IPS-18a (cell line): ENCODE measurements around the gene CDH22.

ENCODE experiments used
- H3K27ac ChIP-seq: one replicate; pipeline ENCODE4 v1.5.1; 2013; ENCODE audit warnings: low read length
- H3K27me3 ChIP-seq: one replicate; pipeline ENCODE4 v1.6.1; 2013; ENCODE audit warnings: mild to moderate bottlenecking, low read length; ENCODE audit not compliant: control insufficient read depth, insufficient read depth
- H3K36me3 ChIP-seq: one replicate; pipeline ENCODE4 v1.6.1; 2013; ENCODE audit warnings: low read depth, low read length; ENCODE audit not compliant: control insufficient read depth
- H3K4me1 ChIP-seq: one replicate; pipeline ENCODE4 v1.6.1; 2013; ENCODE audit warnings: low read depth, low read length; ENCODE audit not compliant: control insufficient read depth
- H3K4me3 ChIP-seq: one replicate; pipeline ENCODE4 v1.5.1; 2013; ENCODE audit warnings: low read length
- H3K9ac ChIP-seq: one replicate; pipeline ENCODE4 v1.6.1; 2013; ENCODE audit warnings: mild to moderate bottlenecking, low read length, moderate library complexity
- H3K9me3 ChIP-seq: one replicate; pipeline ENCODE4 v1.6.1; 2013; ENCODE audit warnings: low read depth, low read length; ENCODE audit not compliant: control insufficient read depth

The CDH22 gene

DNA sequence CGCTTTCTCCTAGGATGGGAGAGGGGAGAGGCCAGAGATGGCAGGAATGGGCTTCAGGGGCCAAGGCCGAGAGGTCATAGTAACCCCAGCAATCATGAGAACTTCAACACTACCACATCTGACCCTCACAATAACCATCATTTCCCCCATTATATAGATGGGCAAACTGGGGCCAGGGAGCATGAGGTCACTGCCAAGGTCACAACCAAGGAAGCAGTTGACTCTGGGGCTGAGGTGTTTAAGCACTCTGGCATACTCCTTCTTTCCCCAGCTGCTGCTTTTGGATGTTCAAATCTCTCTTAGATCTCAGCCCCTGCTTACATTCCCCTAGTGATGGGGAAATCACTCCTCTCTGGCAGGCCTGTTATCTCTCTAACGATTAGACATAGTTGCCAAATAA, 39.6 kb downstream of the CDH22 start:
- Histone ChIP-seq H3K9ac (no peak overlapping the region), H3K27ac (no peak overlapping the region), H3K4me1 (no peaks in the 10 kb centered on the region), H3K4me3 (no peak overlapping the region), H3K9me3 (no peaks in the 10 kb centered on the region), H3K36me3 (no peaks in the 10 kb centered on the region), H3K27me3 (no peaks in the 10 kb centered on the region)

DNA sequence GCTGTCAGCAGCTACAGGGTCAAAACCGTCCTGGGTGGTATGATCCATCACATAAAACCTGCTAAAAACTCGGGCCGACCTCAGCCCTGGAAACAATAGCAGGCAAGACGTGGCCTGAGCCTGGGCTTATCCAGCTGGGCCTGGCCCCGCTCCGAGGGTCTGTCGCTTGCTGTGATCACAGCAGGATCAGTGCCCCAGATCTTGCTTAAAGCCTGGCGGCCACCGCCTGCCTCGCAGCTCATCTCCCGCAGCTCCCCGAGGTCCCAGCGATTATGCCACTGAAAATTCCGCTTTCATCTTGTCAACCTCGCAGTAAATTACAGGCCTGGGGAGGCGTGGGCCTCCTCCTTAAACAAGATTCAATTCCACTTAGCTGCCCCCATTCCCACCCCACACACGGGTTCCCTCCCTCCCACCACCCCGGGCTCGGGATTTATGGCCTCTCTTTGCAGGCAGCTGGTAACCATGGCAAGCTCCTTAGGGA, 40.1 kb downstream of the CDH22 start:
- Histone ChIP-seq H3K9me3 (no peaks in the 10 kb centered on the region), H3K27me3 (no peaks in the 10 kb centered on the region), H3K4me3 (no peak overlapping the region), H3K27ac (no peak overlapping the region), H3K36me3 (no peaks in the 10 kb centered on the region), H3K9ac (no peak overlapping the region), H3K4me1 (no peaks in the 10 kb centered on the region)

DNA sequence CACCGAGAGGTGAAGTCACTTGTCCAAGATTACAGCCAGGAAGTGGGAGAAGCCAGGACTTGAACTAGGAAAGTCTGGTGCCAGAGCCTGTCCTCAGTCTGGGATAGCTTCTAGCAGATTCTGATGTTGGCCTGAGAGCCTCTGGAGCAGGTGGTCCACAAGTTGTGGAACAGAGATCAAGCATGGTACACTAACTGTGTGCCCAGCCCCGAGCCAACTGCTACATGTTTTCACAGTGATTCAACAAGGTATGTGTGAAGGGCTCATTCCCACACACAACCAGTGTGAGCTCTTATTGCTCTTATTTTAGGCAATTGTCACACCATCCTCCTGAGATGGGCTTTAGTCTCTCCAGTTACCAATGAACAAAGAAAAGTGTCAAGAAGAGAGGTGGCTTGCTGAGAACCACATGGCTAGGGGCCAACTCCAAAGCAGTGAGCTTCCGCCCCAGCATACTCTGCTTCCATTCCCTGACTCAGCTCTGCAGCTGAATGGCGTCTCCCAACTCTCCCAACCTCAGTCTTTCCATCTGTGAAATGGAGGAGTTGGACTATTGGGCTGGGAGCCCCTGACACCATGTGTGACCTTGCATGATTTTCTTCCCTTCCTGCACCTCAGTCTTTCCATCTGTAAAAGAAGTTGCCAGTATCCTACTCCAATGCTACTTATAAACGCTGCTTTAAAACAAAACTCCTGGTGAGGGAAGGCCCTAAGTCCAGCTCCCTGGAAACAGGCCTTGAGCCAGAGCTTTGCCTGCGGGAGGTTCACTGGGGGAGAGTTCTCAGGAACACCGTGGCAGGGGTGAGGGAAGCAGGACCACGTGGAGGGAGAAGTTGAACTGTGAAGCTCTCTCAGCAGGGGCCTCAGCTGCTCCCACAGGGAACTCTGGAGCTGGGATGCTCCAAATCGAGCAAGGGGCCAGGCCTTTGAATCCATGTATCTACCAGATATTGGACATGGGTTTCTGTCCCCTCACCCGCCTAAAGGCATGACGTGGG, 40.9 kb downstream of the CDH22 start:
- no peaks in the 10 kb centered on the region for H3K9me3 ChIP-seq
- H3K27me3 ChIP-seq, result no peaks in the 10 kb centered on the region
- no peaks in the 10 kb centered on the region for H3K4me1 ChIP-seq
- H3K9ac ChIP-seq, result no peak overlapping the region
- no peaks in the 10 kb centered on the region for H3K36me3 ChIP-seq
- no peak overlapping the region for H3K27ac ChIP-seq
- no peak overlapping the region for H3K4me3 ChIP-seq

GRCh38 chr20:46265539-46265938, 42.8 kb downstream of the CDH22 start:
- Histone ChIP-seq H3K27ac (no peak overlapping the region), H3K9me3 (no peaks in the 10 kb centered on the region), H3K4me3 (no peak overlapping the region), H3K4me1 (no peaks in the 10 kb centered on the region), H3K9ac (no peak overlapping the region), H3K36me3 (no peaks in the 10 kb centered on the region), H3K27me3 (no peaks in the 10 kb centered on the region)

- no peaks in the 10 kb centered on the region for H3K27me3 ChIP-seq
- H3K4me1 ChIP-seq, result no peaks in the 10 kb centered on the region
- H3K27ac ChIP-seq, result no peak overlapping the region
- no peak overlapping the region for H3K9ac ChIP-seq
- H3K4me3 ChIP-seq, result no peak overlapping the region
- no peaks in the 10 kb centered on the region for H3K9me3 ChIP-seq
- H3K36me3 ChIP-seq, result no peaks in the 10 kb centered on the region
Measured at GRCh38 chr20:46264391-46265266, 43.7 kb downstream of the CDH22 start.

DNA sequence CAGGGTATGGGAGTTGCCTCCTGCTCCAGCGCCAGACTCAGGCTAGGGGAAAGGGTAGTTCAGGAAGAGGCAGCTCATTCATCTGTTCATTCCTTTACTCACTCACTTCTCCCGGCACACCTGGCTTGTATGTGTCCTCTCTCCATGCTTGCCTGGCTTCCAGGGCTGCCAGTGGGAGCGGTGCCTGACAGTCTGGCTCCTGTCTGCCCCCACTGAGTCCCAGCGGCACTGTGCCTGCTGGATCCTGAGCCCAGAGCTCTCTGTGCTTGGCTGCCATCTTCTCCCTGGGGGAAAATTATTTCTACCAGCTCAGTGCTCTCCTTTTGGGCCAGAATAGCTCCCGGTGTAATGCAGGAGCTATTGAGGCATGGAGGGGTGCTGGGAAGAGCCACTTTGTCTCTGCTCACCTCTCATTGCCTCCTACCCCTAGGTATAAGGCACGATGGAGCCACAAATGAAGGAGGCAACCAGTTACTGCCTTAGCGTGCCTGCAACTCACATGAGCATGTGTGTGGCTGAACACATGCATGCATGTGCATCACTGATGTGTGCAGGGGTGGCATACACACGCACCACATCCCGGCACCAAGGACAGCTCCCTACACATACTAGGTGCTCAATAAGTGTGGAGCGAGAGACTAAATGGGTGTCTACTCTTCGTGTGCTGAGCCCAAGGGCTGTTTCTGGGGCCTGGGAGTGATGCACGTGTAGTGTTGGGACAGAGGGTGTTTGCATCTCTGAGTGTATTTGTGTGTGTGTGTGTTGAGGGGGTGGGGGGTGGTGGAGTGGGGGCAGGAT, 46.6 kb downstream of the CDH22 start:
- Histone ChIP-seq H3K9me3 (no peaks in the 10 kb centered on the region), H3K36me3 (no peaks in the 10 kb centered on the region), H3K4me1 (no peaks in the 10 kb centered on the region), H3K27me3 (no peaks in the 10 kb centered on the region), H3K27ac (no peak overlapping the region), H3K4me3 (no peak overlapping the region), H3K9ac (no peak overlapping the region)

GRCh38 chr20:46260936-46261454, 47.3 kb downstream of the CDH22 start:
- Histone ChIP-seq H3K27me3 (no peaks in the 10 kb centered on the region), H3K27ac (no peak overlapping the region), H3K4me3 (no peak overlapping the region), H3K9me3 (no peaks in the 10 kb centered on the region), H3K4me1 (no peaks in the 10 kb centered on the region), H3K36me3 (no peaks in the 10 kb centered on the region), H3K9ac (no peak overlapping the region)

GRCh38 chr20:46260480-46260879, 47.8 kb downstream of the CDH22 start:
- no peaks in the 10 kb centered on the region for H3K9me3 ChIP-seq
- H3K4me1 ChIP-seq, result no peaks in the 10 kb centered on the region
- H3K27me3 ChIP-seq, result no peaks in the 10 kb centered on the region
- no peak overlapping the region for H3K9ac ChIP-seq
- no peak overlapping the region for H3K4me3 ChIP-seq
- no peaks in the 10 kb centered on the region for H3K36me3 ChIP-seq
- no peak overlapping the region for H3K27ac ChIP-seq

- Histone ChIP-seq H3K27me3 (no peaks in the 10 kb centered on the region), H3K9me3 (no peaks in the 10 kb centered on the region), H3K36me3 (no peaks in the 10 kb centered on the region), H3K4me1 (no peaks in the 10 kb centered on the region), H3K9ac (no peak overlapping the region), H3K4me3 (no peak overlapping the region), H3K27ac (no peak overlapping the region)
Measured at GRCh38 chr20:46259260-46259859, 48.9 kb downstream of the CDH22 start.

GRCh38 chr20:46257887-46258286, 50.4 kb downstream of the CDH22 start:
- Histone ChIP-seq H3K27me3 (peaks cover 13% of the 10 kb centered on the region), H3K4me3 (no peak overlapping the region), H3K4me1 (no peaks in the 10 kb centered on the region), H3K36me3 (no peaks in the 10 kb centered on the region), H3K9me3 (no peaks in the 10 kb centered on the region), H3K27ac (no peak overlapping the region), H3K9ac (no peak overlapping the region)
